GM12875 (cell line): Measurements from ENCODE around the gene CACHD1.

Experiments used
- H3K4me3 ChIP-seq: one replicate; pipeline ENCODE4 v1.5.1; 2011; ENCODE audit warnings: low read depth, low read length, control low read depth
- TF ChIP-seq, protein P1 (sequence below): IDR thresholded peaks from 2 replicates; pipeline ENCODE4 v1.5.1; 2011; ENCODE audit warnings: low read depth, mild to moderate bottlenecking, control low read depth, inconsistent platforms, low read length, moderate library complexity, borderline replicate concordance; ENCODE audit not compliant: insufficient read depth

The CACHD1 gene

DNA sequence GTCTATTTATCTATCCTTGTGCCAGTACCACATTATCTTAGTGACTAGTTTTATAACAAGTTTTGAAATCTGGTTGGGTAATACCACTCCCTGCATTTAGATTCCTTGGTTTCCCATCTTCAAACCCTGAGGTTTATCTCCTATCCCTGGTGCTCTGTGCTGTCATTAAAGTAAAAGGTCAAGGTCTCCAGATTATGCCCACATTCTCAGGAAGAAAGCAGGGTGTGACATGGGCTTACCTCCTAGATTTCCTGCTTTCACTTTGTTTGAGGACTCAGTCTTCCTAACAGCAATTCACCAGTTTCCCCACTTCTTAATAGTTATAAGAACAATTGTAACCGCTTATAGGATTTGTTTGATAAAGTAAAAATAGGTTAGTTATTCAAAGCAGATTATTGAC is 86.0 kb downstream of the CACHD1 start:
- TF ChIP-seq, protein P1, sequence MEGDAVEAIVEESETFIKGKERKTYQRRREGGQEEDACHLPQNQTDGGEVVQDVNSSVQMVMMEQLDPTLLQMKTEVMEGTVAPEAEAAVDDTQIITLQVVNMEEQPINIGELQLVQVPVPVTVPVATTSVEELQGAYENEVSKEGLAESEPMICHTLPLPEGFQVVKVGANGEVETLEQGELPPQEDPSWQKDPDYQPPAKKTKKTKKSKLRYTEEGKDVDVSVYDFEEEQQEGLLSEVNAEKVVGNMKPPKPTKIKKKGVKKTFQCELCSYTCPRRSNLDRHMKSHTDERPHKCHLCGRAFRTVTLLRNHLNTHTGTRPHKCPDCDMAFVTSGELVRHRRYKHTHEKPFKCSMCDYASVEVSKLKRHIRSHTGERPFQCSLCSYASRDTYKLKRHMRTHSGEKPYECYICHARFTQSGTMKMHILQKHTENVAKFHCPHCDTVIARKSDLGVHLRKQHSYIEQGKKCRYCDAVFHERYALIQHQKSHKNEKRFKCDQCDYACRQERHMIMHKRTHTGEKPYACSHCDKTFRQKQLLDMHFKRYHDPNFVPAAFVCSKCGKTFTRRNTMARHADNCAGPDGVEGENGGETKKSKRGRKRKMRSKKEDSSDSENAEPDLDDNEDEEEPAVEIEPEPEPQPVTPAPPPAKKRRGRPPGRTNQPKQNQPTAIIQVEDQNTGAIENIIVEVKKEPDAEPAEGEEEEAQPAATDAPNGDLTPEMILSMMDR, result no peak
- H3K4me3 ChIP-seq, result no peak overlapping the region

DNA sequence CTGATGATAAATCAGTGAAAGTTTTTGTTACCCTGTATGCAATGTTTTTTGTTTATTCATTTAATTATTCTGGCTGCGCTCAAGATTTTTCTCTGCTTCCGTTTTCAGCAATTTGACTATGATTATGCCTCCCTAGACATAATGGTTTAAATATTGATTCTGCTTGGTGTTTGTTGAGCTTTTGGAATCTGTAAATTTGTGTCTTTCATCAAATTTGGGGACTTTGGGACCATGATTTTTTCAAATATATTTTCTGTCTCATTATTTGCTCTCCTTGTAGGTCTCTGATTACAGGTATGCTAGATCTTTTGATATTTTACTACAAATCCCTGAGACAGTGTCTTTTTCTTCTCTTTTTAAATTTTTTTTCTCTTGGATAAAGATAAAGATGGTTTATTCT is 92.1 kb downstream of the CACHD1 start:
- TF ChIP-seq, protein P1, result no peak
- no peak overlapping the region for H3K4me3 ChIP-seq

DNA sequence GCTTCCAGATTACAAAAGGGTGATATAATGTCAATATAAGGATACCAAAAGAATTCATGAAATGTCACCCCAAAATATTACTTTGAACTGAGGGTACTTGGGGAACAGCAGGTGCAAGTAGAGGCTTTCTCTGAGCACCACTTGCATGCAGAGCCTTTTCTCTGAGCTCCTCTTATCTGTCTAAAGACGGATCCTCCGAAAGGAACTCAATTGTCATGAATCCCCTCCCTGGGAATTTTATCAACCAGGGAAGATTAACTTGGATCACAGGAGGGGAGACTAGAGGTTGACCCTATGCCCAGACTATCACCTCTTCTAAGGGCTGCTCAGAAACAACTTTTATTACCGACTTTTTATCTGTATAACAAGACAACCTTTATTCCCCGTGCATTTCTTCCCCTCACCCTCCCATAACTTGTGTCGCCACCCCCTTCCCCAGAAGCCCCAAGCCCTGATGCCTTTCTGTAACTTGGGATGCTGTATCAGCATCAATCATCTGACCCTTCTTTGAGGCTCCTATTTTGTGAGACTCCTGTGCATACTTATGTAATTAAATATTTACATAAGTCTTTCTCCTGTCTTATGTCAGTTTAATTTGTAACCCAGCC is 94.1 kb downstream of the CACHD1 start:
- TF ChIP-seq, protein P1, result no peak
- no peak overlapping the region for H3K4me3 ChIP-seq

DNA sequence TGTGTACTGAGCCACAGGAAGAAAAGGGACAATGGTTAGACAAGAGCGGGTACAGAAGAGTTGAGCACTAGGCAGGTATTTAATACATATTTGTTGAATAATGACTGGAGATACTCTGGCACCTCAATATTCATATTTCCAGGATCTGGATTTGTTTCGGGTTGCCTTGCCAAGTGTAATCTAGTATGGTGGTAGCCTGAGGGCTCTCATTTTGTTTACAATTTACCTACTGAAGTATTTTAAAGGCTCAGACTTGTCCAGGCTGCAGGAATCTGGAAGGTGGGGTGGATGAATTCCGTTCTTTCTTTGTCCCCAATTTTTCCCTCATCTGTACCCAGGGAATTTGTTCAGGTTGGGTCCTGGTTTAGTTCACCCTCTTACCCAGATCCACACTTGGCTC is 95.0 kb downstream of the CACHD1 start:
- H3K4me3 ChIP-seq, result no peak overlapping the region
- TF ChIP-seq, protein P1, result no peak

DNA sequence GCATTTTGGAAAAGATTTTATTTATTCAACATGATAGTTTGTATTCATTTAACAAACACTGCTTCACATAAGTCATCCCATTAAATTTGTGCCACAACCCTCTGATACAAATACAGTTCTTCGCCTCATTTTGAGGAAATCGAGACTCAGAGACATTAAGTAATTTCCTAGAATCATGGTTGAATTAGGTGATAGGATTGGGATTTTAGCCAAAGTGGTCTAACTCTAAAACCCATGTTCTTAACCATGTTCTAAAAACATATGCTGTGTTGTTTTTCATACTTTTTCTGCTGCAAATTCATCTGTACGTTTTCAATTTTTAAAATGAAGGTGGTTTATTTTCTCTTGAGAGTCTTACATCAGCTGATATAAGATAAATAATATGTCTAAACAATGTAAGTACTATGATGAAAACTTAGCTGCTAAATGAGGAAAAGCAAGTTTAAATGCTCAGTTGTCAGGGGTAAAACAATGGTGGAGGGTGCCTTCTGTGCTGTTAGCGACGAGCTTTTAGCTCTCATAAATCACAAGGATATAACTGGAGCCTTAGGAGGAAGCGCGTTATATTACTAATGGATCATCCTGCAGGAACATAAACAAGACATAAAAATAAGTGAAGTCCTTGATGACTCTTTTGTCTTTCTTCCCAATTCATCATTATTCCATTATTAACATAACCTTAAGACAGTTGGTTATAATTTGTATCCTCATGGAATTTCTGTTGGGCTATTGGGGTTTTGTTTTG is 97.7 kb downstream of the CACHD1 start:
- H3K4me3 ChIP-seq, result no peak overlapping the region
- TF ChIP-seq, protein P1, result no peak

DNA sequence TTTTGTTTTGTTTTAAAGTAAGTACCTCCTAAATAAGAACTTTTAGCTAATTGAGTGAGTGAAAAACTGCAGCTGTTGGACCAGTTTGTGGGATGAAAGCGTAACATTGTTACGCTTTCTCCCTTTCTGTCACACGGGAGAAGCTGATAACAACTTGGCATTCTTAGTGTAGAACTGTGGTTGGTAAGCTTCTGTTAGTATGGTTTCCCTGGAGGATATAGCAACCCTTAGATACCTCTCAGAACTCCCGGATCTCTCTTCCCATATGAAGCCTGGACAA is 98.2 kb downstream of the CACHD1 start:
- no peak overlapping the region for H3K4me3 ChIP-seq
- TF ChIP-seq, protein P1, result no peak

DNA sequence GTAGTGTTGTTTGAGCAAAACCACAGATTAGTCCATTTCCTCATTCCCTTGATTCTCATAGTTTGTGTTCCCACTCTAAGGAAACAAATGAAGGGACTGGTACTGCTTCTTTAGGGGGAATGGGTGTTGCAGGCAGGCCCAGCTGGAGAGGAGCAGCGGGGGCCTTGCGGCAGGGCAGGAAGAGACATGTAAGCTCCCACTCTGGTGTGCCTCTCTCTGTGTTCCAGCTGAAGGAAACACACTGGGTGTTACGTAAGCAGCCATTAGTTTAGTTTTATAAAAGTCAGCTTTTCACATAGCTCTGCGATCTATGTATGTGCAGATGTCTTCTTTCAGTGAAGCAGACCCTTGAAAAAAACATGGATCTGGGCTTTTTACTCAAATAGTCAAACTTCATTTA is 99.5 kb downstream of the CACHD1 start:
- no peak overlapping the region for H3K4me3 ChIP-seq
- TF ChIP-seq, protein P1, result no peak
